ENCODE results near the gene CEACAM7. TPM values are rescaled to one million over a fixed set of nuclear protein-coding genes. Genes with fewer than 3 reads are reported as not detected.

Gene CEACAM7
- not detected in 2 replicates for total RNA-seq (2014; rRNA removed; shearing (Covaris generic); ENCODE audit: low replicate concordance)

GRCh38 chr19:41688098-41688497 lies at the start of gene CEACAM7:
CEACAM7 (minus strand) TSS chr19:41688270; CDS start chr19:41688165, 105 bp downstream.
- no peaks in the 10 kb centered on the region for H3K27me3 ChIP-seq (ENCODE audit: low read length)

GRCh38 chr19:41735071-41735600 lies 47.1 kb upstream of the CEACAM7 start:
- no peaks in the 10 kb centered on the region for H3K27me3 ChIP-seq (ENCODE audit: low read length)
- no peaks in the 10 kb centered on the region for H3K36me3 ChIP-seq (ENCODE audit: insufficient read depth, low read length)
- H3K4me3 ChIP-seq (ENCODE audit: low read length), result no peak overlapping the region
- H3K4me1 ChIP-seq (ENCODE audit: low read length), result no peaks in the 10 kb centered on the region
- no peaks in the 10 kb centered on the region for H4K20me1 ChIP-seq (ENCODE audit: insufficient read depth, low read depth, low read length)
- no peak for DNase-seq
- no peaks in the 10 kb centered on the region for H3K9me2 ChIP-seq (replicated peaks; ENCODE audit: insufficient read depth, low read length)
- H2AFZ ChIP-seq (ENCODE audit: low read length), result no peak overlapping the region
- H3K9ac ChIP-seq (ENCODE audit: low read length), result no peak overlapping the region
- no peaks in the 10 kb centered on the region for H3K9me3 ChIP-seq (ENCODE audit: low read length)
- no peak overlapping the region for H3K27ac ChIP-seq (ENCODE audit: low read length)
- H3K79me2 ChIP-seq (ENCODE audit: low read length), result no peaks in the 10 kb centered on the region
- no peak overlapping the region for H3K4me2 ChIP-seq (ENCODE audit: low read depth, low read length, poor library complexity, severe bottlenecking)

More at GRCh38 chr19:41688098-41688497, at the start of gene CEACAM7:
- no peaks in the 10 kb centered on the region for H3K36me3 ChIP-seq (ENCODE audit: insufficient read depth, low read length)
- no peaks in the 10 kb centered on the region for H3K9me2 ChIP-seq (replicated peaks; ENCODE audit: insufficient read depth, low read length)
- H3K4me2 ChIP-seq (ENCODE audit: low read depth, low read length, poor library complexity, severe bottlenecking), result no peak within 1 kb of the TSS
- H4K20me1 ChIP-seq (ENCODE audit: insufficient read depth, low read depth, low read length), result no peaks in the 10 kb centered on the region
- DNase-seq, result no peak
- no peaks in the 10 kb centered on the region for H3K79me2 ChIP-seq (ENCODE audit: low read length)
- H3K9me3 ChIP-seq (ENCODE audit: low read length), result no peaks in the 10 kb centered on the region
- no peak within 1 kb of the TSS for H3K9ac ChIP-seq (ENCODE audit: low read length)
- H3K27ac ChIP-seq (ENCODE audit: low read length), result no peak within 1 kb of the TSS
- no peak within 1 kb of the TSS for H2AFZ ChIP-seq (ENCODE audit: low read length)
- H3K4me3 ChIP-seq (ENCODE audit: low read length), result no peak within 1 kb of the TSS
- no peaks in the 10 kb centered on the region for H3K4me1 ChIP-seq (ENCODE audit: low read length)

GRCh38 chr19:41734585-41734984 lies 46.5 kb upstream of the CEACAM7 start:
- Histone ChIP-seq H3K27ac (ENCODE audit: low read length) (no peak overlapping the region), H3K27me3 (ENCODE audit: low read length) (no peaks in the 10 kb centered on the region), H3K9ac (ENCODE audit: low read length) (no peak overlapping the region), H3K36me3 (ENCODE audit: insufficient read depth, low read length) (no peaks in the 10 kb centered on the region), H3K4me1 (ENCODE audit: low read length) (no peaks in the 10 kb centered on the region), H3K9me3 (ENCODE audit: low read length) (no peaks in the 10 kb centered on the region), H4K20me1 (ENCODE audit: insufficient read depth, low read depth, low read length) (no peaks in the 10 kb centered on the region), H3K9me2 (replicated peaks; ENCODE audit: insufficient read depth, low read length) (no peaks in the 10 kb centered on the region), H3K79me2 (ENCODE audit: low read length) (no peaks in the 10 kb centered on the region), H2AFZ (ENCODE audit: low read length) (no peak overlapping the region), H3K4me3 (ENCODE audit: low read length) (no peak overlapping the region), H3K4me2 (ENCODE audit: low read depth, low read length, poor library complexity, severe bottlenecking) (no peak overlapping the region)
- DNase-seq, result no peak

- Histone ChIP-seq H3K9ac (ENCODE audit: low read length) (no peak overlapping the region), H3K9me3 (ENCODE audit: low read length) (no peaks in the 10 kb centered on the region), H3K4me3 (ENCODE audit: low read length) (no peak overlapping the region), H3K79me2 (ENCODE audit: low read length) (no peaks in the 10 kb centered on the region), H3K27me3 (ENCODE audit: low read length) (no peaks in the 10 kb centered on the region), H2AFZ (ENCODE audit: low read length) (no peak overlapping the region), H3K4me1 (ENCODE audit: low read length) (no peaks in the 10 kb centered on the region), H3K4me2 (ENCODE audit: low read depth, low read length, poor library complexity, severe bottlenecking) (no peak overlapping the region), H4K20me1 (ENCODE audit: insufficient read depth, low read depth, low read length) (no peaks in the 10 kb centered on the region), H3K36me3 (ENCODE audit: insufficient read depth, low read length) (no peaks in the 10 kb centered on the region), H3K27ac (ENCODE audit: low read length) (no peak overlapping the region), H3K9me2 (replicated peaks; ENCODE audit: insufficient read depth, low read length) (no peaks in the 10 kb centered on the region)
- DNase-seq, result no peak
Measured at GRCh38 chr19:41734156-41734555, 46.1 kb upstream of the CEACAM7 start.

GRCh38 chr19:41726493-41726892 lies 38.4 kb upstream of the CEACAM7 start:
- H3K27ac ChIP-seq (ENCODE audit: low read length), result no peak overlapping the region
- H3K4me2 ChIP-seq (ENCODE audit: low read depth, low read length, poor library complexity, severe bottlenecking), result no peak overlapping the region
- H4K20me1 ChIP-seq (ENCODE audit: insufficient read depth, low read depth, low read length), result no peaks in the 10 kb centered on the region
- H3K27me3 ChIP-seq (ENCODE audit: low read length), result no peaks in the 10 kb centered on the region
- H3K9me2 ChIP-seq (replicated peaks; ENCODE audit: insufficient read depth, low read length), result no peaks in the 10 kb centered on the region
- no peak overlapping the region for H3K4me3 ChIP-seq (ENCODE audit: low read length)
- H3K9ac ChIP-seq (ENCODE audit: low read length), result no peak overlapping the region
- H3K36me3 ChIP-seq (ENCODE audit: insufficient read depth, low read length), result no peaks in the 10 kb centered on the region
- no peaks in the 10 kb centered on the region for H3K4me1 ChIP-seq (ENCODE audit: low read length)
- H3K79me2 ChIP-seq (ENCODE audit: low read length), result no peaks in the 10 kb centered on the region
- no peak overlapping the region for H2AFZ ChIP-seq (ENCODE audit: low read length)
- no peaks in the 10 kb centered on the region for H3K9me3 ChIP-seq (ENCODE audit: low read length)
- no peak for DNase-seq

- no peak for DNase-seq
- H3K9me2 ChIP-seq (replicated peaks; ENCODE audit: insufficient read depth, low read length), result no peaks in the 10 kb centered on the region
- no peaks in the 10 kb centered on the region for H3K4me1 ChIP-seq (ENCODE audit: low read length)
- H2AFZ ChIP-seq (ENCODE audit: low read length), result no peak overlapping the region
- no peak overlapping the region for H3K9ac ChIP-seq (ENCODE audit: low read length)
- H3K27me3 ChIP-seq (ENCODE audit: low read length), result no peaks in the 10 kb centered on the region
- H3K4me3 ChIP-seq (ENCODE audit: low read length), result no peak overlapping the region
- H3K9me3 ChIP-seq (ENCODE audit: low read length), result no peaks in the 10 kb centered on the region
- no peak overlapping the region for H3K4me2 ChIP-seq (ENCODE audit: low read depth, low read length, poor library complexity, severe bottlenecking)
- H3K36me3 ChIP-seq (ENCODE audit: insufficient read depth, low read length), result no peaks in the 10 kb centered on the region
- H4K20me1 ChIP-seq (ENCODE audit: insufficient read depth, low read depth, low read length), result no peaks in the 10 kb centered on the region
- H3K79me2 ChIP-seq (ENCODE audit: low read length), result no peaks in the 10 kb centered on the region
- H3K27ac ChIP-seq (ENCODE audit: low read length), result no peak overlapping the region
Measured at GRCh38 chr19:41720103-41720502, 32.0 kb upstream of the CEACAM7 start.

- H3K27me3 ChIP-seq (ENCODE audit: low read length), result no peaks in the 10 kb centered on the region
- no peak overlapping the region for H3K9ac ChIP-seq (ENCODE audit: low read length)
- H3K4me3 ChIP-seq (ENCODE audit: low read length), result no peak overlapping the region
- H3K27ac ChIP-seq (ENCODE audit: low read length), result no peak overlapping the region
- no peak for DNase-seq
- H3K9me2 ChIP-seq (replicated peaks; ENCODE audit: insufficient read depth, low read length), result no peaks in the 10 kb centered on the region
- no peaks in the 10 kb centered on the region for H3K4me1 ChIP-seq (ENCODE audit: low read length)
- no peaks in the 10 kb centered on the region for H4K20me1 ChIP-seq (ENCODE audit: insufficient read depth, low read depth, low read length)
- no peak overlapping the region for H2AFZ ChIP-seq (ENCODE audit: low read length)
- H3K36me3 ChIP-seq (ENCODE audit: insufficient read depth, low read length), result no peaks in the 10 kb centered on the region
- no peak overlapping the region for H3K4me2 ChIP-seq (ENCODE audit: low read depth, low read length, poor library complexity, severe bottlenecking)
- H3K79me2 ChIP-seq (ENCODE audit: low read length), result no peaks in the 10 kb centered on the region
- no peaks in the 10 kb centered on the region for H3K9me3 ChIP-seq (ENCODE audit: low read length)
Measured at GRCh38 chr19:41718761-41719160, 30.7 kb upstream of the CEACAM7 start.

- no peak overlapping the region for H2AFZ ChIP-seq (ENCODE audit: low read length)
- no peaks in the 10 kb centered on the region for H4K20me1 ChIP-seq (ENCODE audit: insufficient read depth, low read depth, low read length)
- no peak overlapping the region for H3K9ac ChIP-seq (ENCODE audit: low read length)
- no peaks in the 10 kb centered on the region for H3K9me2 ChIP-seq (replicated peaks; ENCODE audit: insufficient read depth, low read length)
- no peaks in the 10 kb centered on the region for H3K4me1 ChIP-seq (ENCODE audit: low read length)
- H3K4me2 ChIP-seq (ENCODE audit: low read depth, low read length, poor library complexity, severe bottlenecking), result no peak overlapping the region
- H3K27me3 ChIP-seq (ENCODE audit: low read length), result no peaks in the 10 kb centered on the region
- H3K27ac ChIP-seq (ENCODE audit: low read length), result no peak overlapping the region
- H3K9me3 ChIP-seq (ENCODE audit: low read length), result no peaks in the 10 kb centered on the region
- DNase-seq, result no peak
- H3K36me3 ChIP-seq (ENCODE audit: insufficient read depth, low read length), result no peaks in the 10 kb centered on the region
- no peaks in the 10 kb centered on the region for H3K79me2 ChIP-seq (ENCODE audit: low read length)
- no peak overlapping the region for H3K4me3 ChIP-seq (ENCODE audit: low read length)
Measured at GRCh38 chr19:41714598-41714997, 26.5 kb upstream of the CEACAM7 start.
